ENCODE results near the gene APLF. TPM values are rescaled to one million over a fixed set of nuclear protein-coding genes. Genes with fewer than 3 reads are reported as not detected.

The APLF gene
- polyA plus RNA-seq, 2 of the 4 experiments (the other 2 are of a cell fraction), result 1.5 to 2.8 TPM

GRCh38 chr2:68536000-68536399, 68.6 kb downstream of the APLF start (continued):
- TF ChIP-seq ZC3H11A (IDR thresholded peaks at IDR 0.05) (no peak), ZNF302 (CRISPR knock-in tag; IDR thresholded peaks at IDR 0.05) (no peak), HES2 (IDR thresholded peaks at IDR 0.05) (no peak)
- TF ChIP-seq, protein P1, sequence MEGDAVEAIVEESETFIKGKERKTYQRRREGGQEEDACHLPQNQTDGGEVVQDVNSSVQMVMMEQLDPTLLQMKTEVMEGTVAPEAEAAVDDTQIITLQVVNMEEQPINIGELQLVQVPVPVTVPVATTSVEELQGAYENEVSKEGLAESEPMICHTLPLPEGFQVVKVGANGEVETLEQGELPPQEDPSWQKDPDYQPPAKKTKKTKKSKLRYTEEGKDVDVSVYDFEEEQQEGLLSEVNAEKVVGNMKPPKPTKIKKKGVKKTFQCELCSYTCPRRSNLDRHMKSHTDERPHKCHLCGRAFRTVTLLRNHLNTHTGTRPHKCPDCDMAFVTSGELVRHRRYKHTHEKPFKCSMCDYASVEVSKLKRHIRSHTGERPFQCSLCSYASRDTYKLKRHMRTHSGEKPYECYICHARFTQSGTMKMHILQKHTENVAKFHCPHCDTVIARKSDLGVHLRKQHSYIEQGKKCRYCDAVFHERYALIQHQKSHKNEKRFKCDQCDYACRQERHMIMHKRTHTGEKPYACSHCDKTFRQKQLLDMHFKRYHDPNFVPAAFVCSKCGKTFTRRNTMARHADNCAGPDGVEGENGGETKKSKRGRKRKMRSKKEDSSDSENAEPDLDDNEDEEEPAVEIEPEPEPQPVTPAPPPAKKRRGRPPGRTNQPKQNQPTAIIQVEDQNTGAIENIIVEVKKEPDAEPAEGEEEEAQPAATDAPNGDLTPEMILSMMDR (IDR thresholded peaks at IDR 0.05), result no peak

DNA sequence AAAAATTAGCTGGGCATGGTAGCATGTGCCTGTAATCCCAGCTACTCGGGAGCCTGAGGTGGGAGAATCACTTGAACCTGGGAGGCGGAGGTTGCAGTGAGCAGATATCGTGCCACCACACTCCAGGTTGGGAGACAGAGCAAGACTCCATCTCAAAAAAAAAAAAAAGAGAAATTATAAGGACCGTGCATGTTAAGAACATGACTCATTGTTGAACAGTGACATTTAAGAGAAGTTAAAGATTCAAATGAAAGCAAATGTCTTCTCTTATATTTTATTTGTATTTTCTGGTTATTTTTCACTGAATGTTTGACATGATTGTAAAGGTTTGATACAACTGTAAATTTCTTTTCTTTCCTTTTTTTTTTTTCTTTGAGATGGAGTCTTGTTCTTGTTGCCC, 69.6 kb downstream of the APLF start:
- Histone ChIP-seq H3K27ac (no peak overlapping the region), H3K4me2 (no peak overlapping the region), H3K9me3 (no peaks in the 10 kb centered on the region), H3K4me1 (no peaks in the 10 kb centered on the region), H3K4me3 (no peak overlapping the region)
- FAIRE-seq (no peak), DNase-seq (ENCODE audit: low read depth in 1 of 2, low spot score in 1 of 2) (no peak), ATAC-seq (no peak)
- 55% methylated on average over 4 of the region's 4 CpGs for WGBS (ENCODE audit: missing lambda C conversion rate)
- TF ChIP-seq RARB (CRISPR knock-in tag; IDR thresholded peaks at IDR 0.05), result no peak
- TF ChIP-seq CHD2 (IDR thresholded peaks at IDR 0.05; ENCODE audit: low read length, partially characterized antibody), result no peak
- TF ChIP-seq, protein P2, sequence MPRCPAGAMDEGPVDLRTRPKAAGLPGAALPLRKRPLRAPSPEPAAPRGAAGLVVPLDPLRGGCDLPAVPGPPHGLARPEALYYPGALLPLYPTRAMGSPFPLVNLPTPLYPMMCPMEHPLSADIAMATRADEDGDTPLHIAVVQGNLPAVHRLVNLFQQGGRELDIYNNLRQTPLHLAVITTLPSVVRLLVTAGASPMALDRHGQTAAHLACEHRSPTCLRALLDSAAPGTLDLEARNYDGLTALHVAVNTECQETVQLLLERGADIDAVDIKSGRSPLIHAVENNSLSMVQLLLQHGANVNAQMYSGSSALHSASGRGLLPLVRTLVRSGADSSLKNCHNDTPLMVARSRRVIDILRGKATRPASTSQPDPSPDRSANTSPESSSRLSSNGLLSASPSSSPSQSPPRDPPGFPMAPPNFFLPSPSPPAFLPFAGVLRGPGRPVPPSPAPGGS (IDR thresholded peaks at IDR 0.05), result no peak
- no peak for TF ChIP-seq ELK1 (IDR thresholded peaks at IDR 0.05; ENCODE audit: low read depth, low read length)
- TF ChIP-seq POLR2AphosphoS2 (conservative IDR thresholded peaks at IDR 0.05; ENCODE audit: low read length), result no peak
- TF ChIP-seq, protein P3, sequence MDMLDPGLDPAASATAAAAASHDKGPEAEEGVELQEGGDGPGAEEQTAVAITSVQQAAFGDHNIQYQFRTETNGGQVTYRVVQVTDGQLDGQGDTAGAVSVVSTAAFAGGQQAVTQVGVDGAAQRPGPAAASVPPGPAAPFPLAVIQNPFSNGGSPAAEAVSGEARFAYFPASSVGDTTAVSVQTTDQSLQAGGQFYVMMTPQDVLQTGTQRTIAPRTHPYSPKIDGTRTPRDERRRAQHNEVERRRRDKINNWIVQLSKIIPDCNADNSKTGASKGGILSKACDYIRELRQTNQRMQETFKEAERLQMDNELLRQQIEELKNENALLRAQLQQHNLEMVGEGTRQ (IDR thresholded peaks at IDR 0.05), result no peak
- TF ChIP-seq RFX5 (IDR thresholded peaks at IDR 0.05), result no peak
- no peak for TF ChIP-seq HES2 (IDR thresholded peaks at IDR 0.05)
- no peak for TF ChIP-seq CBX2 (IDR thresholded peaks at IDR 0.05; ENCODE audit: borderline replicate concordance, low read depth)
- TF ChIP-seq ZSCAN20 (CRISPR knock-in tag; IDR thresholded peaks at IDR 0.05), result no peak
- no peak for TF ChIP-seq BHLHE40 (IDR thresholded peaks at IDR 0.05; ENCODE audit: low read depth, low read length)
- TF ChIP-seq NFE2L2 (conservative IDR thresholded peaks at IDR 0.05; ENCODE audit: low read length), result no peak
- TF ChIP-seq, protein P4, sequence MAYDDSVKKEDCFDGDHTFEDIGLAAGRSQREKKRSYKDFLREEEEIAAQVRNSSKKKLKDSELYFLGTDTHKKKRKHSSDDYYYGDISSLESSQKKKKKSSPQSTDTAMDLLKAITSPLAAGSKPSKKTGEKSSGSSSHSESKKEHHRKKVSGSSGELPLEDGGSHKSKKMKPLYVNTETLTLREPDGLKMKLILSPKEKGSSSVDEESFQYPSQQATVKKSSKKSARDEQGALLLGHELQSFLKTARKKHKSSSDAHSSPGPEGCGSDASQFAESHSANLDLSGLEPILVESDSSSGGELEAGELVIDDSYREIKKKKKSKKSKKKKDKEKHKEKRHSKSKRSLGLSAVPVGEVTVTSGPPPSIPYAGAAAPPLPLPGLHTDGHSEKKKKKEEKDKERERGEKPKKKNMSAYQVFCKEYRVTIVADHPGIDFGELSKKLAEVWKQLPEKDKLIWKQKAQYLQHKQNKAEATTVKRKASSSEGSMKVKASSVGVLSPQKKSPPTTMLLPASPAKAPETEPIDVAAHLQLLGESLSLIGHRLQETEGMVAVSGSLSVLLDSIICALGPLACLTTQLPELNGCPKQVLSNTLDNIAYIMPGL (CRISPR knock-in tag; IDR thresholded peaks at IDR 0.05; ENCODE audit: borderline replicate concordance), result no peak
- TF ChIP-seq SMC3 (IDR thresholded peaks at IDR 0.05), result no peak
- no peak for TF ChIP-seq FOXS1 (CRISPR knock-in tag; IDR thresholded peaks at IDR 0.05)
- TF ChIP-seq GATA3 (IDR thresholded peaks at IDR 0.05; ENCODE audit: borderline replicate concordance), result no peak
- TF ChIP-seq HEYL (CRISPR knock-in tag; IDR thresholded peaks at IDR 0.05), result no peak
- ChIA-PET CTCF (interaction anchor here (1.0 kb wide), 1 partner anchor 11 kb away, joined by 3 read pairs; no protein-coding TSS in a partner anchor), POLR2A (no interaction called here)

Data from A549 (cell line).